PFSK-1 (cell line): Measurements from ENCODE around the gene CFAP61.

Experiments
- FOXP2 ChIP-seq: optimal IDR thresholded peaks from 2 replicates; pipeline ENCODE3; 2011; ENCODE audit warnings: borderline replicate concordance, control low read depth, inconsistent platforms; ENCODE audit not compliant: insufficient read depth; ENCODE audit errors: extremely low read length, extremely low read depth
- POLR2AphosphoS5 ChIP-seq: IDR thresholded peaks from 2 replicates; pipeline ENCODE4 v1.6.1; 2012; ENCODE audit warnings: low read depth, mild to moderate bottlenecking, control low read depth, low read length, moderate library complexity
- SIN3A ChIP-seq: IDR thresholded peaks from 2 replicates; pipeline ENCODE4 v1.6.1; 2012; ENCODE audit warnings: mild to moderate bottlenecking, low read length, moderate library complexity, borderline replicate concordance; ENCODE audit not compliant: insufficient read depth
- TAF1 ChIP-seq: IDR thresholded peaks from 2 replicates; pipeline ENCODE4 v1.6.1; 2012; ENCODE audit warnings: low read length, control low read depth, borderline replicate concordance; ENCODE audit not compliant: insufficient read depth
- TF ChIP-seq, protein P1 (sequence below), 2 experiments: IDR thresholded peaks; 2 replicates each; pipeline versions ENCODE4 v1.6.1 to v1.8.0; 2011 to 2012; ENCODE audit warnings: low read depth in 2 of 2, low read length in 2 of 2, control low read depth in 1 of 2, inconsistent platforms in 1 of 2, mild to moderate bottlenecking in 1 of 2, moderate library complexity in 1 of 2; ENCODE audit not compliant: insufficient read depth in 1 of 2

CFAP61 gene

DNA sequence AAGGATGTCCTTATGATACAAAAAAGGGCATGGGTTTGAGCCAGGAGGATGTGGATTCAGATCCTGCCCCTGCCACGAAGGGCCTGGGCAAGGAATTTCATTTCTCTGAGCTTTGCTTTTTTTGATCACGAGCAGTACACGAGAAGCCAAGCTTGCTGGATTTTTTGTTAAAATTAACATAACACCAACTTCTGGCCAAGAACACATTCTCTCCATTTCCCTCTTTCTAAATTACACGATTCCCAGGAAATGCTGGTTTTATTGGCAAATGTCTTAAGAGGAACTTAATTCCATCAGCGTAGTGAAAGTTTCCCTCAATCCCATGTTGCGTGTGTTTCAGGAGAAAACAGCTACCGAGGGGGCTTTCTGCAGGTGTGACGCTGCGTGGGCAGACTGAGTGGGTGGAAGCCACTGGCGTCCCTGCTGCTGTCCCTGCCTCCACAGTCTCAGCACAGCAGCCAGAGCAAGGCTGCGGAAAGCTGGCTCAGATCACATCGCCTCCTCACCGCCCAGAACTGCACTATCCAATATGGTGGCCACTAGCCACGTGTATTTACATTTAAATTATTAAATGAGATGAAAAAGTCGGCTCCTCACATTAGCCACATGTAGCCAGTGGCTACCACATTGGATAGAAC lies 194.8 kb downstream of the CFAP61 start:
- TF ChIP-seq FOXP2 (no peak), POLR2AphosphoS5 (no peak), SIN3A (no peak), TAF1 (no peak)
- TF ChIP-seq, protein P1, sequence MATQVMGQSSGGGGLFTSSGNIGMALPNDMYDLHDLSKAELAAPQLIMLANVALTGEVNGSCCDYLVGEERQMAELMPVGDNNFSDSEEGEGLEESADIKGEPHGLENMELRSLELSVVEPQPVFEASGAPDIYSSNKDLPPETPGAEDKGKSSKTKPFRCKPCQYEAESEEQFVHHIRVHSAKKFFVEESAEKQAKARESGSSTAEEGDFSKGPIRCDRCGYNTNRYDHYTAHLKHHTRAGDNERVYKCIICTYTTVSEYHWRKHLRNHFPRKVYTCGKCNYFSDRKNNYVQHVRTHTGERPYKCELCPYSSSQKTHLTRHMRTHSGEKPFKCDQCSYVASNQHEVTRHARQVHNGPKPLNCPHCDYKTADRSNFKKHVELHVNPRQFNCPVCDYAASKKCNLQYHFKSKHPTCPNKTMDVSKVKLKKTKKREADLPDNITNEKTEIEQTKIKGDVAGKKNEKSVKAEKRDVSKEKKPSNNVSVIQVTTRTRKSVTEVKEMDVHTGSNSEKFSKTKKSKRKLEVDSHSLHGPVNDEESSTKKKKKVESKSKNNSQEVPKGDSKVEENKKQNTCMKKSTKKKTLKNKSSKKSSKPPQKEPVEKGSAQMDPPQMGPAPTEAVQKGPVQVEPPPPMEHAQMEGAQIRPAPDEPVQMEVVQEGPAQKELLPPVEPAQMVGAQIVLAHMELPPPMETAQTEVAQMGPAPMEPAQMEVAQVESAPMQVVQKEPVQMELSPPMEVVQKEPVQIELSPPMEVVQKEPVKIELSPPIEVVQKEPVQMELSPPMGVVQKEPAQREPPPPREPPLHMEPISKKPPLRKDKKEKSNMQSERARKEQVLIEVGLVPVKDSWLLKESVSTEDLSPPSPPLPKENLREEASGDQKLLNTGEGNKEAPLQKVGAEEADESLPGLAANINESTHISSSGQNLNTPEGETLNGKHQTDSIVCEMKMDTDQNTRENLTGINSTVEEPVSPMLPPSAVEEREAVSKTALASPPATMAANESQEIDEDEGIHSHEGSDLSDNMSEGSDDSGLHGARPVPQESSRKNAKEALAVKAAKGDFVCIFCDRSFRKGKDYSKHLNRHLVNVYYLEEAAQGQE (IDR thresholded peaks at IDR 0.05; ENCODE audit: insufficient read depth in 1 of 2, low read depth in 2 of 2, low read length in 2 of 2): no peak

DNA sequence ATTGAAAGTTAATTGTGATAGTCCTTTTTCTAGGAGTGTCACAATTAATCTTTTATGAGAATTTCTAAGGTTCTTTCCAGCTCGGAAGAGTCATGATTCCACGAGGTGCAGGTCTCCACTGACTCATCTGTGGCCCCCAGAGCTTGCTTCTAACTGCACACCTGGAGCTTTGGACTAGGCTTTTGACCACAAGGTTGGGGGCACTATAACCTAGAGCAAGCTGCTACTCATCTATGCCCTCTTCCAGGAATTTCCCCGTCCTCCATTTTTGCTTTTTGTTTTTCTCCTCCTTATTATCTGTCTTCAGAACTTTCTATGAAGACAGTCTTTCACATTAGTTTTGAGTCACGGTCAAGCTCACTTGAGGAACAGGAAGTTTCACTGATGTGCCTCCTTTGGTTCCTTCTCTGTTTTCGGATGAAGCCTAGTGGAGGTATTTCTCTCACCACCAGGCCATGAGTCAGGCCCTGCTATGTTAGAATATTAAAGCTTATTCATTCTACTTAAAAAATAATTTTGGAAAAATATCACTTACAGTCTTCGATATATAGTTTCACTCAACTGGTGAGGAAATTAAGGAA lies 196.4 kb downstream of the CFAP61 start:
- TF ChIP-seq, protein P1 (IDR thresholded peaks at IDR 0.05; ENCODE audit: insufficient read depth in 1 of 2, low read depth in 2 of 2, low read length in 2 of 2): no peak
- TF ChIP-seq FOXP2 (no peak), SIN3A (no peak), TAF1 (no peak), POLR2AphosphoS5 (no peak)

DNA sequence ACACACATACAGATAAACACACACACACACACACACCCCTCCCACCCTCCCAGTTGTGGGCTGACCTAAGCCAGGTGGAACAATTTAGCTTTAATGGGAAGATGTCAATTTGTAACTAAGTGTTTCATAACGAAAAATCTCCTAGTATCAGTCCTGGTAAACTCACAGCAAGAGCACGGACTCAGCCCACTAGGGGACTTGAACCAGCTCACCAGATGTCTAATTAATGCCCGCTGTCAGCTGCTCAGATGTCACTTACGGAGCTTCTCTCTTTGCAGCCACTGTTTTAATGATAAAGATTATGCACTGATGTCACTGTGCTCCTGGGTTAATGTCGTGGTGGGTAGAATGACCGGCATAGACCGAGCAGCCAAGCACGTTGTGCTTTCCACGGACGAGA lies 199.0 kb downstream of the CFAP61 start:
- TF ChIP-seq TAF1 (no peak), SIN3A (no peak), POLR2AphosphoS5 (no peak), FOXP2 (no peak)
- TF ChIP-seq, protein P1 (IDR thresholded peaks at IDR 0.05; ENCODE audit: insufficient read depth in 1 of 2, low read depth in 2 of 2, low read length in 2 of 2): no peak

DNA sequence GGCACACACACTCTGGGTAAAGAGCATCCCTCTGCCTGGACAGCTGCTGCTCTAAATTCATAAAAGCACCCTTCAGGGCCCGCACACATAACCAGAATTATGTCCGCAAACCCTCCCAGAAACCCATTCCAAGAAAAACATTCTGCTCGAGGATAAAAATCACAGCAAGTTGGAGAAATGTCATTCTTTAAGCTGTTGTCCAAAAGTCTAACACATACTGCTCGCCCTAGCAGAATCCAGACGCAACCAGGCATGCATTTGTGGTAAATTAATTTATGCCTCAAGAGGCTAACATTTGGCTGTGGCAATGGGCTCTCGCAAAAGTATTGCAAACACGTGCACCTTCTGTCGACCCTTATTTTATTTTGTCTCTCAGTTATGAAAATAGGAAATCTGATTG lies 199.5 kb downstream of the CFAP61 start:
- TF ChIP-seq FOXP2 (no peak), TAF1 (no peak)
- TF ChIP-seq, protein P1 (IDR thresholded peaks at IDR 0.05; ENCODE audit: insufficient read depth in 1 of 2, low read depth in 2 of 2, low read length in 2 of 2): no peak

DNA sequence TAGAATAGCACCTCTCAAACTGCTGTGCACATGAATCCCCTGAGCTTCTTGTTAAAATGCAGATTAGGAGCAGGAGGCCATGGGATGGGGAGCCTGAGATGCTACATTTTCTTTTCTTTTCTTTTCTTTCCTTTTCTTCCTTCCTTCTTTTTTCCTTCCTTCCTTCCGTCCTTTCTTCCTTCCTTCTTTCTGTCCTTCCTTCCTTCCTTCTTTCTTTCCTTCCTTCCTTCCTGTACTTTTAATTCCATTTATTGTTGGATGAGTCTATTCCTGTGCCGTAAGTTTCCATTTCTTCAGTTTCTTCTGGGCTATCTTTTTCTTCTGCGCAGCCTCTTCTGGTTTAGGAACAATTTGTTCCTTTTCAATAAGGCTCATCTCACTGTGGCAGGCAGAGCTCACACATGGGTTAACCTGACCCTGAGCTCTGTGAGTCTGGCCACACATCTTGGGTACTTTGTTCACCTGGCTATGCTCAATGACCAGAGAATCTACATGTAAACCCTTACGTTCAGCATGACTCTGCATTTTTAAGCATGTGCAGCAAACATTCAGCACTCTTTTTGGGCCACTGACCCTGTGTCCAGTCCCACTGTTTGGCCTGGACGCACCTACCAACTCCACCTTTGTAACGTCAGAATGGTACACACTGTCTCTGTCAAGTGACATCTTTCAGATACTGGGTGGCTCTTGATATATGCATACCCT lies 200.9 kb downstream of the CFAP61 start:
- TF ChIP-seq POLR2AphosphoS5 (no peak), FOXP2 (no peak), TAF1 (no peak), SIN3A (no peak)
- TF ChIP-seq, protein P1 (IDR thresholded peaks at IDR 0.05; ENCODE audit: insufficient read depth in 1 of 2, low read depth in 2 of 2, low read length in 2 of 2): no peak
